DMS79 treated with DMSO at 0.1 percent for 48 hours (cell line): ENCODE measurements around the gene RNU5B-1.
A peak's percentile ranks its signal among the peaks of the same experiment; 100 is the strongest.
"Not testable (repeated sequence)": the region's sequence is repeated elsewhere in the genome, so short reads cannot be mapped to it uniquely, and the experiment has no call there.

Experiments used
- DNase-seq: peaks from one replicate; lab custom pipeline; 2025; lab: John Stamatoyannopoulos, UW

RNU5B-1 gene

GRCh38 chr15:65304381-65305149, at the start of gene RNU5B-1:
TSS of gene RNU5B-1 (plus strand) at chr15:65304677.
- DNase-seq: peak; percentile 85

GRCh38 chr15:65254758-65255157, 49.7 kb upstream of the RNU5B-1 start:
- no peak for DNase-seq

GRCh38 chr15:65255486-65256140, 48.9 kb upstream of the RNU5B-1 start:
- DNase-seq: no peak

GRCh38 chr15:65258375-65259262, 45.9 kb upstream of the RNU5B-1 start:
- no peak for DNase-seq

GRCh38 chr15:65259367-65259797, 45.1 kb upstream of the RNU5B-1 start:
- no peak for DNase-seq

- DNase-seq: no peak
Measured at GRCh38 chr15:65260968-65261367, 43.5 kb upstream of the RNU5B-1 start.

- DNase-seq: no peak
Measured at GRCh38 chr15:65263313-65263712, 41.2 kb upstream of the RNU5B-1 start.

GRCh38 chr15:65264863-65265430, 39.5 kb upstream of the RNU5B-1 start:
- no peak for DNase-seq

- no peak for DNase-seq
Measured at GRCh38 chr15:65266469-65266868, 38.0 kb upstream of the RNU5B-1 start.

GRCh38 chr15:65268411-65268810, 36.1 kb upstream of the RNU5B-1 start:
- DNase-seq: no peak

- not testable (repeated sequence) for DNase-seq
Measured at GRCh38 chr15:65270811-65271545, 33.5 kb upstream of the RNU5B-1 start.

GRCh38 chr15:65275104-65275727, 29.3 kb upstream of the RNU5B-1 start:
- DNase-seq: no peak

GRCh38 chr15:65275728-65276126, 28.8 kb upstream of the RNU5B-1 start:
- no peak for DNase-seq

- DNase-seq: no peak
Measured at GRCh38 chr15:65277015-65277414, 27.5 kb upstream of the RNU5B-1 start.

- no peak for DNase-seq
Measured at GRCh38 chr15:65278480-65278879, 26.0 kb upstream of the RNU5B-1 start.

- no peak for DNase-seq
Measured at GRCh38 chr15:65285291-65286068, 19.0 kb upstream of the RNU5B-1 start.

- DNase-seq: peak; percentile 3
Measured at GRCh38 chr15:65286069-65286703, 18.3 kb upstream of the RNU5B-1 start.

- peak; percentile 79 for DNase-seq
Measured at GRCh38 chr15:65286704-65287519, 17.6 kb upstream of the RNU5B-1 start, which contains the start of gene PARP16. TSS of gene PARP16 (minus strand) at chr15:65286883. CDS start at chr15:65286426, 457 bp downstream.

GRCh38 chr15:65287520-65287855, 17.0 kb upstream of the RNU5B-1 start:
- DNase-seq: no peak
